SIG-M5 (cell line): ENCODE measurements around the gene CACNB4.

Source experiments
- DNase-seq: peaks from one replicate; lab custom pipeline; 2025; lab: John Stamatoyannopoulos, UW

Gene CACNB4

DNA sequence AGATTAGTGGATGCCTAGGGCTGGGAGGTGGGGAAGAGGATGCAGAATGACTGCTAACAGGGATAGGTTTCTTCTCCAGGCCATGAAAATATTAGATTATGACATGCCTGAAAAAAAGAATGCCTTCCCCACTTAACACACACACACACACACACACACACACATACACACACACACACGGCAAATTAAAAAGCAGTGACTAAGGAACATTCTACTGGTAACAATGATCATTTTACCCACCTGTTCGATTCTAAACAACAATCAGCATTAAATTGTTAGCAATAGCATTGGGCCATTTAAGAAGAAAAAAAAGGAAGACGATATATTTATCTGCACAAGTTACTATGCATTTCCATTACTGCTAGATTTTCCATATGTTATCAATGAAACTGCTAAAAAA, 10.8 kb downstream of the CACNB4 start:
- no peak for DNase-seq

GRCh38 chr2:152086231-152086630, 12.6 kb downstream of the CACNB4 start:
- DNase-seq: no peak

GRCh38 chr2:152084076-152084475, 14.8 kb downstream of the CACNB4 start:
- no peak for DNase-seq

DNA sequence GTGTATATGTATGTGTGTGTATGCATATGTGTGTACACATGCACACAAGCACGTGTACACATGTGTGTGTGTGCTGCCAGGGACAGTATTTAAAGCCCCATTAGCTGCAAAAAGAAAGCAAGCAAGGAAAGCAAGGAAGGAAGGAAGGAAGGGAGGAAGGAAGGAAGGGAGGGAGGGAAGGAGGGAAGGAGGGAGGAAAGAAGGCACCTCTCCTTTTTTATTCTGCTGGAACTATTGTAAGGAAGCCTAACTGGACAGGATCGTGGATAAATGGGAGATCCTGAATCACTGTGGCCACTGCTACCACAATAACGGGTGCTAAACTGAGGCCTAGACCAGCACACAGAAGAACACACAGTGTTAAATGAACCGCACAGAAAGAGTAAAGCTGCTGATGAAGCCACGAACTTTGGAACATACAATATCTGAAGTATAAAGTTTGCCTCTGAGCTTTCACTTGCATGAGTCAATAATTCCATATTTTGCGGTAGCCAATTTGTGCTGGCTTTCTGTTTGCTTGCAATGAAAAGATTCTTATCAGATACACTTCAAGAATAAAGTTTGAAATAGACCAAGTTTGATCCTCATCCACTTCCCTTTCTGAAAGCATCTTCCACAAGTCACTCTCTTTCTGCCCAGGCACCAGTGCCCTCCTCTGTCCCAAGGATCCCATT, 15.5 kb downstream of the CACNB4 start:
- no peak for DNase-seq

GRCh38 chr2:152078662-152079061, 20.2 kb downstream of the CACNB4 start:
- no peak for DNase-seq

GRCh38 chr2:152078023-152078422, 20.8 kb downstream of the CACNB4 start:
- DNase-seq: no peak

DNA sequence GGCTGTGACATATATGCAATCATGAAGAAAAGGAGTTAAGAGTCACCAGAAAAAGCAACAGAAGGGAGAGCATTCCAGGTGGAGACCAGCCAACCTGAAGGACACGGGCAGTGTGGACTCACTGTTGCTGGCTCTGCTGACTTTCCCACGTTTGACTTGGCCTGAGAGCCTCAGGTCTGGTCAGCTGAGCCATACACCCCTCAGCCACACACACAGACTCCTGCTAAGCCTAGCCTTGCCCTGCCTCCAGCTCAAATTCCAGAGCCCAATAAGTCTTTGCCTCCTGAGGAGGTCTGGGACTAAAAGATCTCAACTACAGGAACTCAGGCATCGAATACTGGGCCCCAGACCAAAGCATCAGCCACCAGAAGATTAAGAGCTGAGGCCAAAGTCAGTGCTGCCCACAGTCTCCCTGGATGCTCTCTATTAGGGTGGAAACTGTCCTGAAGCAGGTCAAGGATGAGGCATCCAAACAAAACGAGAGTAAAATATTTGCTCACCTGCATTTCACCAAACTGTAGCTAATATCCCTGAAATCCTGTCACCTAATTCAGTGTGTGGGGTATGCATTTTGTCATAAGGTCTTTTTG, 23.3 kb downstream of the CACNB4 start:
- DNase-seq: no peak

DNA sequence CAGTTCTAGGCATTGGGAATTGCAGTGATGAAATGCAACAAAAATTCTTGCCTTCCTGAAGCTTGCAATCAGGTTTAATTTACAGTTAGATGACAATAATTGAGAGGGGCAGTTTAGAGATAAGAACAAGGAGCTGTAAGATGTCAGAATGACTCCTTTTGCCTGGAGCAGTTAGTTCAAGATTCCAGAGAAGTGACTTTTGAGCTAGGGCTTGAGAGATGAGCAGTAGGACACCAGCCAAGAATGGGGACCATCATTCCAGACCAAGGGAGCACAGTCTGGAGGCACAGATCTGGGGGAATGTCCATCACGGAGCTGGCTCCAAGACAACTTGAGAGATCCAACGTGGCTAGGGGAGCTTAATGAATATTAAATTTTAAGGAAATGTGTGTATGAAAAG, 26.8 kb downstream of the CACNB4 start:
- DNase-seq: no peak

DNA sequence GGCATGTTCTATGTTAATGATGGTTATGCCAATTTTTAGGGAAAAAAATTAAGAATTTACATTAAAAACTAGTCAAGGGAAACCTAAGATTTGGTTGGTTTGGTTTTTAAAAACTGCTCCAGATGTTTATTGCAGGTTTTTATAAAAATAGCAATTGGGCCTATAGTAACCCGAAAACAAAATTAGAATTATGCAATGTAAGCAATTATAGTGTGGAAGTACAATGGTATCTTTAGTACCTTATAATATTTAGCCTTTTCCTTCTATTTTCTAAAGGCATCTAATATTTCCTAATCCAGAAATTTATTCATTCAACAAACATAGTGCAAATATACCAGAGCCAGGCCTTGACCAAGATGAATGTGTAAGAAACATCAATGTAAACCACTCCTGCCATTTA, 27.3 kb downstream of the CACNB4 start:
- DNase-seq: no peak

- no peak for DNase-seq
These were observed 27.8 kb downstream of the CACNB4 start for GRCh38 chr2:152071092-152071491.

GRCh38 chr2:152068226-152068625, 30.6 kb downstream of the CACNB4 start:
- DNase-seq: no peak

- no peak for DNase-seq
These were observed 31.0 kb downstream of the CACNB4 start for GRCh38 chr2:152067823-152068222.

DNA sequence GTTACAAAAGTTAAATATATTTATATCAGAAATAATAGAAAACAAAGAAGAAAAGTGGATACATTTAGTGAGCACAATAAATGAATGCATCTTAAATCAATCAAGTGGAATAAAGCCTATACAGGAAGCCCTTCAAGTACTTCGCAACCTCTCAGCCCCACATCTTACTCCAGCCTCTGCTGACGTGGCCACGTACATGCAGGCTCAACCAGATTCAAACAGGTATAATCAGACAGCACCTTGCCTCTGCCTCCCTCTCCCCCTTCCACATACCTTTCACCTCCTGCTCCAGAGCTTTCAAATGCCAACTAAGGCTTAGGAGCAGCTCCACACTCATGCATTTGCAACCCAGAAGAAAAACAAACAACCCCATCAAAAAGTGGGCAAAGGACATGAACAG, 32.9 kb downstream of the CACNB4 start:
- DNase-seq: no peak

- DNase-seq: no peak
These were observed 34.8 kb downstream of the CACNB4 start for GRCh38 chr2:152064001-152064400.

DNA sequence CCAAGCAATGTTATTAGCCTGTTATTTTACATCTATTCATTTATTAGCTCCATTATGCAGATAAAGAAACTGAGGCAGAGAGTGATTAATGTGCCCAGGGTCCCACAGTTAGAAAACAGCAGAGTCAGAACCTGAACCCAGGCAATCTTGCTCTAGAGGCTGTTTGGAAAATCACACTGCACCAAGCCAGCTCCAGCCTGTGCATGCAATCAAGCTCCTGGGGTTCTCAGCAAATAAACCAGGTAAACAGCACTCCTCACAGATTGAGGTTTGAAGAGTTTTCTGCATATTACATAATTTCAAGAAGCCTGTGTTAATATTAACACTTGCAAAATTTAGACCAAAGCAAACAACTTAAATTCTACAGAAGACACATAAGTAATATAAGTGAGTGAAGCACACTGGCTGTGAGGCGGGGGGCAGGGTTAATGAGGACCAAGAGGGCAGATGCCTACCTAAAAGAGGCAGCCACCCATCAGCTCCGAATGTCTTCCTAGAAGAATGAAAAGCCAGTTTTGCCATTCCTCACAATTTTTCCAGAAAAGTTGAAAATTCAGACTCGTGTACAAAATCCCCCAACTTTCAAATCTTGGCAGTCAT, 35.4 kb downstream of the CACNB4 start:
- DNase-seq: no peak

DNA sequence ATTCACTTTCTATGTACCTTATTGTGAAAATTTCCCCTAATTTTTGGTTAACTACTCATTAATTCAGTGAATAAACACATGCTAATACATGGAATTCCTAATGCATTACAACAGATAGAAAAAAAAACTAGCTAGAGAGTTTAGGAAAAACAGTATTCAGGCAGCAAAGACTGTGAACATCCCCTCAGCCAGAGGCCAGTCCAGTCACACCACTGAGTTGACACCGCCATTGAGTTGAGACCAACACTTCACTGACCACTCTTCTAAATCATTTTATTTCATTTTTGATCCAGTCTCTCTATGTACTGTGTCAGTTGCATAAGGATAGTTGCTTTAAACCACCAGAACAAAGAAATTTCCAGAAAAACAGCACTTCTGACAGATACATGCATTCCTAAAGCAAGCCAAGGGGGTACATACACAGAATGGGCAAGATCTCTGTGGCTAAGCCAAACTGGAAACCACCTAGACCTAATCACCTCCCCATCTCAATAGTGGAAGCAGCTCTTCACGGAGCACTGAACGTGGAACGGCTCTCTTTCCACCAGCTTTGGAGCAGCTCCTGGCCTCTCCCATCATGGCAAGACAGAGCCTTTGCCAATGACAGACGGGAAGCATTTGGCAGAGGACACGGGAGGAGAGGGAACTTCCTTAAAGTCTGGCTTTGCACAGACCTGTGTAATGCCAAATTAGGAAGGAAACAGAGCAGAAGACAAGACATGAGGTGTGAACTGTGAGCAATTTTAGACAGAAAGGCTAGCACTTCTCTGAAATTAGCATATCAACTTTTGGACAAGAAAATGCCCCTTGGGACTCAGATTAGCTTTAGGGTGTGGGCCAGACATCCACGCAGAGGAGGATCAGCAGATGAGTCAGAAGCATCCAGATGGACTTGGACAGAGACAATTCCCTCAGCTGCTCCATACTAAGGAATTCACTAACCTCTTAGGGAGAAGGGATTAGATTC, 36.4 kb downstream of the CACNB4 start:
- no peak for DNase-seq

DNA sequence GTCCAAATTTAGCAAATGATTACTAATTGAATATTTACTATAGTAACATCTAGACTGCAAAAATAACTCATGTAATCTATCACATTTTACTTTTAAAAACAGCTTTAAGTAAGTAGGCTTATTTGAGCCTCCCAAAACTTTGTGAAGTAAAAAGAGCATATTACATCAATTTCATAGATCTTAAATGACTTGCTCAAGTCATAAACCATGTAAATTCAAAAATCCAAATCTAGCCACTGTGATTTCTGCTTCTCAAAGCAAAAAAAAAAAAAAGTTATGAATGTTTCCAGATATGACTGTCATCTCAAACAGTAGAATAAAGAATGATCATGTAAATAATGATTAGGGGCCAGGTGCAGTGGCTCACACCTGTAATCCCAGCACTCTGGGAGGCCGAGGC, 37.5 kb downstream of the CACNB4 start:
- no peak for DNase-seq

GRCh38 chr2:152058655-152059054, 40.2 kb downstream of the CACNB4 start:
- no peak for DNase-seq

DNA sequence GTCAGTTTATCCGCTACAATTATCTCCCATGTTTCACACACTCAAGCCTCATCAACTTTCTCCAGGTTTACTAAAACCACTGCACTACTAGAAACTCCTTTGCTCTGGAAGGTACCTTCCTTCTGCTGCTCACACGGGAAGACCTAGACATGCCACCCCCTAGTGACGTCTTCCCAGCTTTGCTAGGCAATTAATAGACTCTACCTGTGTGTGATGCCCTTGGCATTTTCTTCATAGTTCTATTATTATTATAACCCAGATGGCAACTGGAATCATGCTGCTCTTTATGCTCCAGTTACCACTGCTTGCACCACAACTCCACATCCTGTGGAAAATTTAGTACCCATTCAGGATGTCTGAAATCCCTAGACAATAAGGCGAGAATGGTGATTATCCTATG, 42.4 kb downstream of the CACNB4 start:
- DNase-seq: no peak

GRCh38 chr2:152055366-152056108, 43.3 kb downstream of the CACNB4 start:
- DNase-seq: no peak

DNA sequence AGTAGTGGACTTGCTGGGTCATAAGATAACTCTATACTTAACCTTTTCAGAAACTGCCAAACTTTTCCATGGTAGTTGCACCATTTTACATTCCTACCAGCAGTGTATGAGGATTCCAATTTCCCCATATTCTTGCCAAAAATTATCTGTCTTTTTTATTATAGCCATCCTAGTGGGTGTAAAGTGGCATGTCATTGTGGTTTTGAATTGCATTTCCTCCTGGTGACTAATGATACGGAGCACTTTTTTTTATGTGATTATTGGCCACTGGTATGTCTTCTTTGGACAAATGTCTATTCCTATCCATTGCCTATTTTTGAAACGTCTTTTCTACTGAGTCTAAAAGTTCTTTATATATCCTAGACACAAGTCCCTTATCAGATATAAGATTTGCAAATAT, 44.3 kb downstream of the CACNB4 start:
- peak; percentile 5 for DNase-seq

GRCh38 chr2:152051436-152051835, 47.4 kb downstream of the CACNB4 start:
- no peak for DNase-seq
